Measurements from ENCODE around the gene OLA1.

OLA1 gene

GRCh38 chr2:174117951-174118930, 130.1 kb downstream of the OLA1 start:
- peak; percentile 27 for FAIRE-seq

GRCh38 chr2:174112073-174112472, 136.3 kb downstream of the OLA1 start:
- FAIRE-seq = no peak

GRCh38 chr2:174108579-174108978, 139.8 kb downstream of the OLA1 start:
- no peak for FAIRE-seq

- no peak for FAIRE-seq
These were observed 141.6 kb downstream of the OLA1 start for GRCh38 chr2:174106736-174107135.

DNA sequence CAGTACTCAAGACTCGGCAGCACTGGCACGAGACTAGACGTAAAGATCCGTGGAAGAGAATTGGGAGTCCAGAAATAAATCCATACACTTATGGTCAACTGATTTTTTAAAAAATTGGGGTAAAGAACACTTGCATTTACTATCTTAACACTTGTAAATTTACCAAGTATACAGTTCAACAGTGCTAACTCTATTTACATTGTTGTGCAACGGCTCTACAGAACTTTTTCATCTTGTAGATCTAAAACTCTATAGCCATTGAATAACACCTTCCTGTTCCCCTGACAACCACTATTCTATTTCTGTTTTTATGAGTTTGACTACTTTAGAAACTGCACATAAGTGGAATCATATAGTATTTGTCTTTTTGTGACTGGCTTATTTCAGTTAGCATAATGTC, 153.8 kb downstream of the OLA1 start:
- FAIRE-seq = no peak

GRCh38 chr2:174090476-174090875, 157.9 kb downstream of the OLA1 start:
- no peak for FAIRE-seq

- FAIRE-seq = no peak
These were observed 159.4 kb downstream of the OLA1 start for GRCh38 chr2:174088706-174089460.

- FAIRE-seq = no peak
These were observed 161.6 kb downstream of the OLA1 start for GRCh38 chr2:174086708-174087107.

GRCh38 chr2:174085781-174086180, 162.6 kb downstream of the OLA1 start:
- no peak for FAIRE-seq

DNA sequence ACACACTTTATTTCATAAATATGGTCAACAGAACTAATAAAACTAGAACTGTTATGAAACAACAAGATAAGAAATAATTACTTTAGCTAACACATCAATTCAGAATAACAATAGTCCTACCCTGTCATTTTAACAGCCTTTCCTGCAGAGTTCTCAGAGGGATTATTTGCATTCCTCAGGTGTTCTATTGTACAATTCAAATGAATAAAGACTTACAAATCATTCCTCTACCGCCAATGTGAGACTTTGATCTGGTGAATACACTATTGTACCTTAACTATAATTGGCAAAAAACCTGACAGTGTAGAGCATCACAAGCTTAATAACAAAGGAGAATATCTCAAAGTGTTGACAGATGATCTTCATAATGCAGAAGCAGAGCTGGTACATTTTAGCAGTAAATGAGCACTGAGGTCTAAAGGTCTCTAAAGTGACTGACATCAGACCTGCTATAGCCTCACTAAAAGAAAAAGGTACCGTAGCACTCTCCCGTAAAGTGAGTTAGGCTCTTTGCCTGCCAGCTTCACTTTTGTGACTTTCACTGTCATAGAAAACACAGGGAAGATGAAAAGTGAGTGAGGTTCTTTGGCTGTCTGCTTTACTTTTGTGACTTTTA, 164.4 kb downstream of the OLA1 start:
- no peak for FAIRE-seq

DNA sequence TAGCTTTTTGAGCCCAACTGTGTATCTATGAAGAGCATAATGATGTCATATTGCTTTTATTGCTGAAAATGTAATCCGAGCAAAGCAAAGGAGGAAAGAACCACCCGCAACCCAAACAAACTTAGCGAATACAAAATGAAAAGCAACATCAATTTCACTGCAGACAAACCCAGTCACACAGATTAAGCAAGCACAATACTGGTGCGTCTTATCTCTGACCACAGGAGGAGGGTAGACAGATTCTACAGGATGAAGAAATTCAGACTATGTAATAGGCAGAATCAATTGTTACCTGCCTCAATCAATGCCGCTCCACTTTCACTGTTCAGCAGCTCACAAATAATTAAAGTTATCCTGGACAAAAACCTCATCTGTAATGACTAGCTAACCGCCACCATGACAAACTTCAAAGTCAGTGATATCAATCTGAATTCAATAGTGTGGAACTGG, 167.6 kb downstream of the OLA1 start:
- FAIRE-seq = no peak

GRCh38 chr2:174078275-174078674, 170.1 kb downstream of the OLA1 start:
- peak; percentile 89 for FAIRE-seq

DNA sequence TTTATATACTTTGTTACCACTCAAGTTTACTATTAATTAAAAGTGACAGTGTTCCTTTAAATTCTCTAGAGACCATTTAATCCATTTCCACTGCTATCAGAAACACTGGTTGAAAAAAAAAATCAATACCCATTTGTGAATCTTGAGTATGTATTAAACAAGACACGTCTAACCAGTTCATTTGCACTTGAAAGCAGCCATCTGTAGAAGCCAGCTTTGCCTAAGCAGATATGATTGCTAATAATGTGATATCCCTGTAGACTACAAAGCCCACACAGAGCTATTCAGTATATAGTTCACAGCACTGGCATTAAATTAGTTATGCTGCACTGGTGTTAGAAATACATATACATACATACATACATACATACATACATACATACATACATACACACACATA, 171.4 kb downstream of the OLA1 start:
- no peak for FAIRE-seq

DNA sequence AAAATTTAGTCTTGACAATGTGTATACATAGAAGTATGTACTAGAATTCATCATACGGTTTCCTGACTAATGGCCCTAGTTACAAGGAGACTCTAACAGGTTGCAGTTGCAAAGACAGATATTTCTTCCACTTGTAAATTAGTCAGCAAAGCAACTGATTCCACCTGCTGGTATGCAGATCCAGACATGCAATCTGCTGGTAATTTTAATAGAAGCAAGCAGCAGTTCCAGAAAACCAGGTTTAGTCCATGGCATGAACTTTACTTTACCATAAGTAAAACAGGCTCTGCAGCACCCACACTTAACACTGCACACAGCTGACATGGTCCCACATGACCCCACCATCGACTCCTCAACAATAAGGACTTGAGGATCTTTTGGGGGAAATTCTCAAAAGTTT, 172.3 kb downstream of the OLA1 start:
- no peak for FAIRE-seq

DNA sequence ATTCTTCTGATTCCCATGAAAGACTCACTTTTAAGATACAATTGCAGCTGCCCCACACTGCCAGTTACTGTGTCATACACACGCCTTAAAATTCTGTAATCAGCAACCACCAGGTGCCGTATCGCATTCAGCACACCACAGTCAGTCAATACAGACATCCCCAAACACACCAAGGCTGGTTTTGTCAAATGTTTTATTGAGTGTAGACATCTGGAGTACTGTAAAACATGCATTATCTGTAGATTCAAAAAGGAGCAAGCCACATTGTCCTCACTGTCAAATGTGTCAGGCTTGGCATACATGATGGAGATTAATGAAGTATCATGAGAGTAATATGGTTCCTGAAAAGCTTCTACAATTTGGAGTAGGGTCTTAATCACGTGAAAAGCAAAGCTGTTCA, 173.5 kb downstream of the OLA1 start:
- no peak for FAIRE-seq

DNA sequence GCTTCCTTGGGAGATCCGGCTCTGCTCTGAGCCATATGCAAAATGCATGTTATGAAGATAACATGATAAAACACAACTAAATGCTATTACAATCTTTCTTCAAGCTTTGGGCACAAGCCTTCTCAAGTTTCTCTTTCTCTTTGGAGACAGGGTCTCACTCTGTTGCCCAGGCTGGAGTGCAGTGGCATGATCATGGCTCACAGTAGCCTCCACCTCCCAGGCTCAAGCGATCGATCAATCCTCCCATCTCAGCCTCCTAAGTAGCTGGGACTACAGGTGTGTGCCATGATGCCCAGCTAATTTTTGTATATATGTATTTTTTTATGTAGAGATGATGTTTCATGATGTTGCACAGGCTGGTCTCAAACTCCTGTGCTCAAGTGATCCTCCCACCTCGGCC, 175.5 kb downstream of the OLA1 start:
- no peak for FAIRE-seq

- FAIRE-seq = no peak
These were observed 176.3 kb downstream of the OLA1 start for GRCh38 chr2:174072069-174072468.

DNA sequence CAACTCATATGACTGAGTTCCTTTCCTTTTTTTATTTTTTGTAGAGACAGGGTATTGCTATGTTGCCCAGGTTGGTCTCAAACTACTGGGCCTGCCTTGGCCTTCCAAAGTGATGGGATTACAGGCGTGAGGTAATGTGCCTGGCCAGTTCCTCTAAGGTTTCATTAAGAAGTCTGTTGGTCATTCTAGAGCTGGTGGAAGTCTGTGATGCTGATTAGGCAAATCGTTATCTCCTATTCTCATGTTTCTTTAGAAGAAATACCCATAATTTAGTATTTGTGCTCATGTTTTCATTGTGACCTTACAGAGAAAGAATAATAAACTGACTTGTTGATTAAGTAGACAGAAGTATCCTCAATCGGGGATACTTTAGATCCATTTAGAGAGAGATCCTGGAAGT, 177.0 kb downstream of the OLA1 start:
- FAIRE-seq = no peak

DNA sequence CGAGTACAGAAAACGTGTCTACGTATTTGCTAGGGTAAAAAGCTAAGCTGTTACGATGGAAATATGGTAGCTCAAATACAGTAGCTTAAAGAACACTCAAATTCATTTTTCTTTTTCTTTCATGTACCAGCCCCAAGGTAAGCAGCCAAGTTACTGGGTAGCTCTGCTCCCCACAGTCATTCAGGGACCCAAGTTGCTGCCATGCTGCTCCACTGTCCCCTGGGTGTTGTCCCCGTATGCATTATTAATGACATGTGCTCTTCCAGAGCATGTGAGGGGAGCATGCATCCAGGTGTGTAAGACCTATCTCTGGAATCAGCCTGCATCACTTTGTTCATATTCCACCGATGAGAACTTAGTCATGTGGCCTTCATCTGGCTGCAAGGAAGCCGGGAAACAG, 178.1 kb downstream of the OLA1 start:
- FAIRE-seq = no peak

DNA sequence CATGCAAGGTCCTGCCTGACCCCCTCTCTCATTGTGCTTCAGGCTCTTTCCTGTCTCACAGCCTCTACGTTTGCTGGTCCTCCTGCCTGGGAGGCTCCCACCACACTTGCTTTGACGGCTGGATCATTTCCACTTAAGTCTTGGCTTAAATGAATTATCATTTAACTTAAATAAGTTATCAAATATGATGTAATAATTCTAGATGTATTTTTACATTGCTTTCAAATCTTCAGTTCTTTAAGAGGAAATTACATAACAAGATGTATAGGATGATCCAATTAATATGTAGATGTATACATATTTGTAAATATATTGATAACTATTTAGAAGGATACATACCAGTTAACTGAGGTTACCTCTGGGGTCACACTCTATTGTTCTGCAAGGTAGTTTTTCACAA, 180.5 kb downstream of the OLA1 start:
- peak; percentile 15 for FAIRE-seq

DNA sequence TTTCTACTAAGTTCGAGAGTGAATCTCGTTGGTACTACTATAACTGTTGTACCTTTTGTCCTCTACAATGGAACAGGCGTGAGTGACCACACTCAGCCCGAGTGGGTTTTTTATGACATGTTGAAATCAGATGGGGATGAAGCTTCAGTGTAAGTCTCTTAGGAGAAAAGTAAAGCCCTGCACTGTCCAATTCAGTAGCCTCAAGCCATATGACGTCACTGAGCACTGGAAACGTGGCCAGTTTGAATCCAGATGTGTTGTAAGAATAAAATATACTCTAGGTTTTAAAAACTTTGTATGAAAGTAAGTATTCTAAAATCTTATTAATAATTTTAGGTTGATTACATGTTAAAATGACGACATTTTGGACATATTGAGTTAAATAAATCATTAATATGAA, 181.5 kb downstream of the OLA1 start:
- no peak for FAIRE-seq

DNA sequence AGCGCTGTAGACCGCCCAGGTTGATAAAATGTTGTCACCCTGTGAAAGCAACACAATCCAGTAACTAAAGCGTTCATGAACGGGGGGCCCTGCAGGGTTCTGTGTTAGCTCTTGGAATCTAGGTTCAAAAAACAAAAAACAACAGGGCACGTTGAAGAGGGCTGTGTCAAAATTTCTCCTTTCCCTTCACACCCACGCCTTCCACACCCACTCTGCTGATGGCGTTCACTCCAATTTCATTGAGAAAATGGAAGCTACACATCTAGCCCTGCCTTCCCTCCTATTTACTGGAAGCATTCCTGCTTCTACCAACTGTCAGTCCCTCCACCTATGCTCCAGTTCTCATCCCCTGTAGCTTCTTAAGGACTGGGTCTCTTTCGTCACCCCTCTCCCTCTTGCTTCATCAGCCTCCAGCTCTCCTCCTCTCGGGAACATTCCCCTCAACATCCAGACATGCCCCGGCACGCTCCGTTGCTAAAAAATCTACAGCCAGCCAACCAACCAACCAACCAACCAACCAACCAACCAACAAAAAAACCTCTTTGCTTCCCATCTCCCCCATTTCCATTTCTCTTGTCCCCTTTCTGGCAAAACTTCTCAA, 184.7 kb downstream of the OLA1 start:
- FAIRE-seq = no peak

DNA sequence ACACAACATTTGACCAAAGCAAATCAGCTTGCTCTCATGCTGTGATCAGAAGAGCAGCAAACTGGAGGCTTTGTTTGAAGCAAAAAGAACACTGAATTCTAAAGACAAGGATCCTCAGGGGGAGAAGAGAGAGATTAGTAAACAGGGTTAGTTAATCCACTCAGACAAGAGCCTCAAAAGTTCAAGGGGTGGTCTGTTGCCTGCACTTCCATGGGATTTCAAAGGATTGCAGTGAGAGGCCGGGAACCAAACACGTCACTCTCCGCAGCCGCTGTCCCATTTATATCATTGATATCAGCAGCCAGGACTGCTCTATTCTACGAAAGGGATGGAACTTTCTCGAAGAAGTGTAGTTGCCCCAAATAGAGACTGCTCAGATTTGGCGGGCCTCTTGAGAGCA, 185.4 kb downstream of the OLA1 start:
- no peak for FAIRE-seq
